K562 (cell line): ENCODE results near the gene MAP3K19. TPM values are rescaled to one million over a fixed set of nuclear protein-coding genes. Genes with fewer than 3 reads are reported as not detected.

ENCODE experiments used
- ATF7 ChIP-seq: fragments of 450-650 bp; IDR thresholded peaks from 2 replicates; pipeline ENCODE4 v1.7.1; 2014; ENCODE audit warnings: mild to moderate bottlenecking, moderate library complexity
- BRF1 ChIP-seq: IDR thresholded peaks from 3 replicates; pipeline ENCODE4 v1.6.1; 2011; ENCODE audit warnings: borderline replicate concordance, mild to moderate bottlenecking; ENCODE audit not compliant: insufficient read length; ENCODE audit errors: extremely low read depth
- CAMTA2 ChIP-seq: fragments of 250-450 bp; sonication (Bioruptor Pico); conservative IDR thresholded peaks from 2 replicates; pipeline ENCODE4 v1.5.1; 2022
- CBX1 ChIP-seq: sonication (generic); IDR thresholded peaks from 2 replicates; pipeline ENCODE4 v1.6.1; 2016; ENCODE audit warnings: antibody characterized with exemption, low read depth, mild to moderate bottlenecking
- DPF2 ChIP-seq: fragments of 450-650 bp; IDR thresholded peaks from 2 replicates; pipeline ENCODE4 v1.6.1; 2016
- FOXJ2 ChIP-seq: fragments of 200-800 bp; sonication (Bioruptor generic); IDR thresholded peaks from 2 replicates; pipeline ENCODE4 v1.6.1; 2016; ENCODE audit warnings: missing genetic modification characterization, missing compliant biosample characterization
- GTF2E2 ChIP-seq: fragments of 200-800 bp; sonication (Bioruptor generic); IDR thresholded peaks from 2 replicates; pipeline ENCODE4 v1.6.1; 2016; ENCODE audit warnings: missing genetic modification characterization, missing compliant biosample characterization
- KHSRP ChIP-seq: fragments of 450-650 bp; IDR thresholded peaks from 2 replicates; pipeline ENCODE4 v1.6.1; 2017
- LEF1 ChIP-seq: fragments of 450-650 bp; IDR thresholded peaks from 2 replicates; pipeline ENCODE4 v1.6.1; 2016; ENCODE audit warnings: mild to moderate bottlenecking
- MTA2 ChIP-seq: fragments of 450-650 bp; IDR thresholded peaks from 2 replicates; pipeline ENCODE4 v1.6.1; 2016; ENCODE audit warnings: low read depth
- NCOR1 ChIP-seq: fragments of 450-650 bp; IDR thresholded peaks from 2 replicates; pipeline ENCODE4 v1.6.1; 2016; ENCODE audit warnings: mild to moderate bottlenecking, moderate library complexity
- NELFE ChIP-seq: IDR thresholded peaks from 2 replicates; pipeline ENCODE4 v1.6.1; 2011; ENCODE audit warnings: mild to moderate bottlenecking; ENCODE audit not compliant: insufficient read depth, insufficient read length
- NFIC ChIP-seq: fragments of 450-650 bp; IDR thresholded peaks from 2 replicates; pipeline ENCODE4 v1.6.1; 2017; ENCODE audit warnings: mild to moderate bottlenecking, inconsistent platforms
- NFYB ChIP-seq: IDR thresholded peaks from 2 replicates; pipeline ENCODE4 v1.6.1; 2011; ENCODE audit warnings: mild to moderate bottlenecking, moderate library complexity; ENCODE audit not compliant: insufficient read length; ENCODE audit errors: extremely low read depth
- RBFOX2 ChIP-seq: fragments of 200-400 bp; formaldehyde crosslinking; IDR thresholded peaks from 2 replicates; pipeline ENCODE4 v1.6.1; 2017; ENCODE audit warnings: low read depth, mild to moderate bottlenecking, low read length, moderate library complexity
- SMARCA5 ChIP-seq: fragments of 450-650 bp; IDR thresholded peaks from 2 replicates; pipeline ENCODE4 v1.6.1; 2016
- SUPT5H ChIP-seq: fragments of 450-650 bp; IDR thresholded peaks from 2 replicates; pipeline ENCODE4 v1.6.1; 2016
- TOE1 ChIP-seq, 2 experiments: fragments of 450-650 bp in 1 of 2; sonication (generic) in 1 of 2; formaldehyde crosslinking in 1 of 2; IDR thresholded peaks; 2 replicates each; pipeline versions ENCODE4 v1.7.1 to v1.8.0; 2016 to 2022; ENCODE audit warnings: borderline replicate concordance in 2 of 2, mild to moderate bottlenecking in 2 of 2, antibody characterized with exemption in 1 of 2, inconsistent platforms in 1 of 2, low read depth in 1 of 2, missing genetic modification reagents in 1 of 2, moderate library complexity in 1 of 2
- ZBTB8A ChIP-seq: fragments of 450-650 bp; IDR thresholded peaks from 2 replicates; pipeline ENCODE4 v1.6.1; 2018; ENCODE audit warnings: mild to moderate bottlenecking, moderate library complexity; ENCODE audit not compliant: partially characterized antibody
- ZNF274 ChIP-seq: IDR thresholded peaks from 2 replicates; pipeline ENCODE4 v1.6.1; 2011; ENCODE audit warnings: low read depth, mild to moderate bottlenecking, low read length, moderate library complexity, borderline replicate concordance
- polyA plus RNA-seq, 8 experiments: library from polyadenylated mRNA; depleted of rRNA in 4 of 8; stranded (reverse) in 5 of 8; unstranded in 3 of 8; fragments of >200 nt; fragmentation: Nextera tagmentation in 2 of 8; fragmentation: Illumina TruSeq in 1 of 8; extraction: Ambion mirVana in 2 of 8; extraction: Trizol in 1 of 8; gene quantifications; 2 replicates each; pipeline versions ENCODE4 v1.2.1 to v1.2.3, GENCODE V29; 2011 to 2014; ENCODE audit warnings: inconsistent platforms in 1 of 8, missing spikeins in 1 of 8
- total RNA-seq, 7 experiments: library from RNA; depleted of rRNA in 6 of 7; stranded (reverse); fragments of >200 nt in 6 of 7; fragmentation: Illumina TruSeq in 2 of 7; extraction: Trizol in 2 of 7; gene quantifications; 2 replicates each; pipeline versions ENCODE4 v1.2.1 to v1.2.3, GENCODE V29; 2011 to 2021; ENCODE audit warnings: low replicate concordance in 1 of 7
- TF ChIP-seq, protein P1 (sequence below), 3 experiments: fragments of 200-800 bp in 1 of 3; fragments of 250-450 bp in 1 of 3; fragments of 450-650 bp in 1 of 3; sonication (Bioruptor Pico) in 1 of 3; sonication (Bioruptor generic) in 1 of 3; formaldehyde crosslinking in 1 of 3; IDR thresholded peaks; 2 replicates each; pipeline versions ENCODE4 v1.6.1 to v1.8.0; 2016 to 2022; ENCODE audit warnings: mild to moderate bottlenecking in 2 of 3, missing genetic modification characterization in 2 of 3, missing compliant biosample characterization in 1 of 3, moderate library complexity in 1 of 3
- TF ChIP-seq, protein P2 (sequence below): fragments of 450-650 bp; IDR thresholded peaks from 2 replicates; pipeline ENCODE4 v1.6.1; 2018; ENCODE audit warnings: mild to moderate bottlenecking, low read depth; ENCODE audit not compliant: partially characterized antibody
- TF ChIP-seq, protein P3 (sequence below), 2 experiments: fragments of 250-450 bp in 1 of 2; fragments of 450-650 bp in 1 of 2; sonication (Bioruptor Pico) in 1 of 2; IDR thresholded peaks; 2 replicates each; pipeline versions ENCODE4 v1.6.1 to v1.8.0; 2016 to 2021; ENCODE audit warnings: mild to moderate bottlenecking in 2 of 2, moderate library complexity in 2 of 2, missing compliant biosample characterization in 1 of 2, missing genetic modification characterization in 1 of 2

The MAP3K19 gene
- total and polyA plus RNA-seq, 9 of the 15 experiments (the other 6 are each of a cell fraction or from before 2014, with no cell fraction given): 0.29 TPM; not detected in 8

DNA sequence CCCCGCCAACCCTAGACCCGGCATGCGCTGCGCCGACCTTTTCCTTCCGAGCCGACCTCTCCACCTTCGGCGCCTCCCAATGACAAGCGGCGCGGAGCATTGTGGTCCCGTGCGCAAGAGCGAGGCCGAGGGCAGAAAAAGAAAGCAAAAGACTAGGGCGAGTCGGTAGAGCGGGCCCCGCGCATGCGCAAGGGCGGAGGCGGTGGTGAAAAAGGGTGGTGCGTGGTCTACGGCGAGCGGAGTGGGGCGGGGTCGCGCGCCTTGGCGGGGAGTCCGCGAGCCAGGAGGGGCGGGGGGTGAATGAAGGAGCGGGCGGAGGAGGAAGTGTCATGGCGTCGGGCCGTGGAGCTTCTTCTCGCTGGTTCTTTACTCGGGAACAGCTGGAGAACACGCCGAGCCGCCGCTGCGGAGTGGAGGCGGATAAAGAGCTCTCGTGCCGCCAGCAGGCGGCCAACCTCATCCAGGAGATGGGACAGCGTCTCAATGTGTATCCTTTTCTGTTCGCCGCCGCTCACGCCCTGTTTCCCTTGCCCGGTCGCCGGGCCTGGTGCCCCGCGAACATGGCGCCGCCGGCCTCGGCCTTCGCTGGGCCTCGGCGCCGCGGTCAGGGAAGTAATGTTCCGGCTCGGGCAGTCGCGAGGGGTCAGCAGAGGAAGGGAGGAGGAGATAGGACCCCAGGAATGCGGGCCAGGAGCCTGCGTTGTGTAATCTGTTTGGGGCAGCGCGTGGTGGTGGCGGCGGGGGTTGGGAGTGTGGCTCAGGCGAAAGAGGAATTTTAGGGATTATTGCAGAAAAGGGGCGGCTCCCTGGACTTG is 128.5 kb downstream of the MAP3K19 start, which contains the start of gene CCNT2 (continued):
- TF ChIP-seq, protein P1, sequence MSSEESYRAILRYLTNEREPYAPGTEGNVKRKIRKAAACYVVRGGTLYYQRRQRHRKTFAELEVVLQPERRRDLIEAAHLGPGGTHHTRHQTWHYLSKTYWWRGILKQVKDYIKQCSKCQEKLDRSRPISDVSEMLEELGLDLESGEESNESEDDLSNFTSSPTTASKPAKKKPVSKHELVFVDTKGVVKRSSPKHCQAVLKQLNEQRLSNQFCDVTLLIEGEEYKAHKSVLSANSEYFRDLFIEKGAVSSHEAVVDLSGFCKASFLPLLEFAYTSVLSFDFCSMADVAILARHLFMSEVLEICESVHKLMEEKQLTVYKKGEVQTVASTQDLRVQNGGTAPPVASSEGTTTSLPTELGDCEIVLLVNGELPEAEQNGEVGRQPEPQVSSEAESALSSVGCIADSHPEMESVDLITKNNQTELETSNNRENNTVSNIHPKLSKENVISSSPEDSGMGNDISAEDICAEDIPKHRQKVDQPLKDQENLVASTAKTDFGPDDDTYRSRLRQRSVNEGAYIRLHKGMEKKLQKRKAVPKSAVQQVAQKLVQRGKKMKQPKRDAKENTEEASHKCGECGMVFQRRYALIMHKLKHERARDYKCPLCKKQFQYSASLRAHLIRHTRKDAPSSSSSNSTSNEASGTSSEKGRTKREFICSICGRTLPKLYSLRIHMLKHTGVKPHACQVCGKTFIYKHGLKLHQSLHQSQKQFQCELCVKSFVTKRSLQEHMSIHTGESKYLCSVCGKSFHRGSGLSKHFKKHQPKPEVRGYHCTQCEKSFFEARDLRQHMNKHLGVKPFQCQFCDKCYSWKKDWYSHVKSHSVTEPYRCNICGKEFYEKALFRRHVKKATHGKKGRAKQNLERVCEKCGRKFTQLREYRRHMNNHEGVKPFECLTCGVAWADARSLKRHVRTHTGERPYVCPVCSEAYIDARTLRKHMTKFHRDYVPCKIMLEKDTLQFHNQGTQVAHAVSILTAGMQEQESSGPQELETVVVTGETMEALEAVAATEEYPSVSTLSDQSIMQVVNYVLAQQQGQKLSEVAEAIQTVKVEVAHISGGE (CRISPR knock-in tag; IDR thresholded peaks at IDR 0.05): 0 out of 6 replicates have a peak, but pooled peaks of 1 of the 3 experiments have one; percentile 36
- TF ChIP-seq DPF2 (no peak), NCOR1 (no peak), TOE1 (IDR thresholded peaks at IDR 0.05; ENCODE audit: borderline replicate concordance) (peak; percentile 89), TOE1 (CRISPR knock-in tag; IDR thresholded peaks at IDR 0.05; ENCODE audit: borderline replicate concordance, low read depth) (no peak), NFIC (peak; percentile 53), ATF7 (peak; percentile 31; the same call in 1 of the 2 replicates), NFYB (no peak), SMARCA5 (no peak), KHSRP (no peak), BRF1 (no peak), MTA2 (0 out of 2 replicates have a peak, but pooled peaks have one; percentile 4), CBX1 (no peak), RBFOX2 (peak; percentile 88), ZNF274 (no peak), FOXJ2 (tag) (peak; percentile 70), GTF2E2 (peak; percentile 65; the same call in 1 of the 2 replicates), ZBTB8A (no peak), SUPT5H (peak; percentile 60), LEF1 (no peak), NELFE (no peak), CAMTA2 (CRISPR knock-in tag) (no peak)
- TF ChIP-seq, protein P2, sequence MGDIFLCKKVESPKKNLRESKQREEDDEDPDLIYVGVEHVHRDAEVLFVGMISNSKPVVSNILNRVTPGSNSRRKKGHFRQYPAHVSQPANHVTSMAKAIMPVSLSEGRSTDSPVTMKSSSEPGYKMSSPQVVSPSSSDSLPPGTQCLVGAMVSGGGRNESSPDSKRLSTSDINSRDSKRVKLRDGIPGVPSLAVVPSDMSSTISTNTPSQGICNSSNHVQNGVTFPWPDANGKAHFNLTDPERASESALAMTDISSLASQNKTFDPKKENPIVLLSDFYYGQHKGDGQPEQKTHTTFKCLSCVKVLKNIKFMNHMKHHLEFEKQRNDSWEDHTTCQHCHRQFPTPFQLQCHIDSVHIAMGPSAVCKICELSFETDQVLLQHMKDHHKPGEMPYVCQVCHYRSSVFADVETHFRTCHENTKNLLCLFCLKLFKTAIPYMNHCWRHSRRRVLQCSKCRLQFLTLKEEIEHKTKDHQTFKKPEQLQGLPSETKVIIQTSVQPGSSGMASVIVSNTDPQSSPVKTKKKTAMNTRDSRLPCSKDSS: no peak
- TF ChIP-seq, protein P3, sequence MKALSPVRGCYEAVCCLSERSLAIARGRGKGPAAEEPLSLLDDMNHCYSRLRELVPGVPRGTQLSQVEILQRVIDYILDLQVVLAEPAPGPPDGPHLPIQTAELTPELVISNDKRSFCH (CRISPR knock-in tag; IDR thresholded peaks at IDR 0.05): no peak
- TF ChIP-seq, protein P3 (tag; IDR thresholded peaks at IDR 0.05): no peak; the same call in 1 of the 2 replicates
